ENCODE data around the gene TMEM156.

TMEM156 gene

GRCh38 chr4:38955957-38956356 is 76.3 kb downstream of the TMEM156 start:
- DNase-seq (ENCODE audit: low spot score): no peak

- DNase-seq (ENCODE audit: low spot score): no peak
Measured at GRCh38 chr4:38954727-38955126, 77.5 kb downstream of the TMEM156 start.

GRCh38 chr4:38952017-38952416 is 80.2 kb downstream of the TMEM156 start:
- DNase-seq (ENCODE audit: low spot score): no peak

GRCh38 chr4:38951598-38951997 is 80.6 kb downstream of the TMEM156 start:
- DNase-seq (ENCODE audit: low spot score): no peak

- DNase-seq (ENCODE audit: low spot score): no peak
Measured at GRCh38 chr4:38950734-38951133, 81.5 kb downstream of the TMEM156 start.

GRCh38 chr4:38950159-38950558 is 82.0 kb downstream of the TMEM156 start:
- DNase-seq (ENCODE audit: low spot score): no peak

- peak; percentile 86 for DNase-seq (ENCODE audit: low spot score)
Measured at GRCh38 chr4:38949411-38950051, 82.7 kb downstream of the TMEM156 start.

GRCh38 chr4:38948551-38948950 is 83.7 kb downstream of the TMEM156 start:
- peak; percentile 81 for DNase-seq (ENCODE audit: low spot score)

GRCh38 chr4:38946919-38947318 is 85.3 kb downstream of the TMEM156 start:
- DNase-seq (ENCODE audit: low spot score): no peak

GRCh38 chr4:38944440-38944839 is 87.8 kb downstream of the TMEM156 start:
- DNase-seq (ENCODE audit: low spot score): no peak

GRCh38 chr4:38943343-38943742 is 88.9 kb downstream of the TMEM156 start:
- no peak for DNase-seq (ENCODE audit: low spot score)

GRCh38 chr4:38941906-38942305 is 90.3 kb downstream of the TMEM156 start:
- DNase-seq (ENCODE audit: low spot score): peak; percentile 10

GRCh38 chr4:38940476-38940875 is 91.7 kb downstream of the TMEM156 start:
- no peak for DNase-seq (ENCODE audit: low spot score)

- peak; percentile 31 for DNase-seq (ENCODE audit: low spot score)
Measured at GRCh38 chr4:38939165-38939564, 93.0 kb downstream of the TMEM156 start.

- DNase-seq (ENCODE audit: low spot score): no peak
Measured at GRCh38 chr4:38935391-38936073, 96.7 kb downstream of the TMEM156 start.

- DNase-seq (ENCODE audit: low spot score): no peak
Measured at GRCh38 chr4:38931125-38931524, 101.1 kb downstream of the TMEM156 start.

- DNase-seq (ENCODE audit: low spot score): no peak
Measured at GRCh38 chr4:38930707-38931106, 101.5 kb downstream of the TMEM156 start.

GRCh38 chr4:38930204-38930603 is 102.0 kb downstream of the TMEM156 start:
- peak; percentile 22 for DNase-seq (ENCODE audit: low spot score)

GRCh38 chr4:38928974-38929373 is 103.2 kb downstream of the TMEM156 start:
- DNase-seq (ENCODE audit: low spot score): no peak

- DNase-seq (ENCODE audit: low spot score): no peak
Measured at GRCh38 chr4:38928568-38928967, 103.6 kb downstream of the TMEM156 start.

- DNase-seq (ENCODE audit: low spot score): no peak
Measured at GRCh38 chr4:38926896-38927295, 105.3 kb downstream of the TMEM156 start.

- DNase-seq (ENCODE audit: low spot score): no peak
Measured at GRCh38 chr4:38925492-38926413, 106.5 kb downstream of the TMEM156 start.

- no peak for DNase-seq (ENCODE audit: low spot score)
Measured at GRCh38 chr4:38924353-38924752, 107.9 kb downstream of the TMEM156 start.

All from kidney tubule cell (primary cell).